ENCODE data around the gene BLVRB.
"Not testable (repeated sequence)": the region's sequence is repeated elsewhere in the genome, so short reads cannot be mapped to it uniquely, and the experiment has no call there.

Gene BLVRB

GRCh38 chr19:40446263-40446784, 19.2 kb downstream of the BLVRB start:
- DNase-seq, result no peak

GRCh38 chr19:40445780-40446262, 19.7 kb downstream of the BLVRB start:
- no peak for DNase-seq

GRCh38 chr19:40444825-40445312, 20.7 kb downstream of the BLVRB start:
- no peak for DNase-seq

DNA sequence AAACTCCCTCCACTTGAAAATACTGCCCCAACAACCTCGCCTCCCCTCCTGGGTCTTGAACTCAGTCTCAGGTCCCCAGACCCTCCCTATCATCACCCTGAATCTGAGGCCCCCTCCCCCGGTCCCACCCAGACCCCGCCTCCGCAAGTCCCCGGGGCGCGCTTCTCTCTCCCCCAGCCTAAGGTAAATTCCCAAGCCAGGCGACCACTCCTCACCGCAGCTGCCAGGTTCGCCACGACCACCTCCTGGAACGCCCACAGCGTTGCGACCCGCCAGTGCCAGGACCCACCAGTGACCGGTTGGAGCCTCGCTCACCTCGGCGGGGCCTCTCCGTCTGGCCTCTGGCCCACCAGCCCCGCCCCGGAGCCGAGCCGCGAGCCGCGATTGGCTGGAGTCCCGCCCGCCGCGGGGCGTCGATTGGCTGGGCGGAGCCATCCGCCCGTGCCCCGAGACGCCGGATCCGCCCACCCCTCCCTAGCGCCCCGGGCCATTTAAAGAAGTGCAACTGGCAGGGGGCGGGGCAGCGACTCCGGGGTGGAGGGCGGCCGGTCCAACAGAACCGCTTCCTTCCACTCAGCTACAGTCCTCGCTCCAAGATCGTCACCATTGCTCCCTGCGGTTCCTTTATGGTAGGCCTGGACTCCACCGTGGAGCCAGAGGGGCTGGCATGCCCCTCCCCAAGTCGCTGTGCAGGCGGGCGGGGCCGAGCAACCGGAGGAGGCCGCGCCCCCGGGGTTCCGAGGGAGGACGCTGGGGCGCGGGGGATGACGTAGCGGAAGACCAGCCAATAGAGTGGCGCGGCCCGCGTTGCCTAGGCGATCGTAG, 21.3 kb downstream of the BLVRB start, which contains the start of gene SERTAD3:
Gene SERTAD3, minus strand, starts transcription at position 336 of the 825 bp plus-strand sequence. CDS start 2,255 bp downstream, outside the sequence.
- DNase-seq, result peak; percentile 95

DNA sequence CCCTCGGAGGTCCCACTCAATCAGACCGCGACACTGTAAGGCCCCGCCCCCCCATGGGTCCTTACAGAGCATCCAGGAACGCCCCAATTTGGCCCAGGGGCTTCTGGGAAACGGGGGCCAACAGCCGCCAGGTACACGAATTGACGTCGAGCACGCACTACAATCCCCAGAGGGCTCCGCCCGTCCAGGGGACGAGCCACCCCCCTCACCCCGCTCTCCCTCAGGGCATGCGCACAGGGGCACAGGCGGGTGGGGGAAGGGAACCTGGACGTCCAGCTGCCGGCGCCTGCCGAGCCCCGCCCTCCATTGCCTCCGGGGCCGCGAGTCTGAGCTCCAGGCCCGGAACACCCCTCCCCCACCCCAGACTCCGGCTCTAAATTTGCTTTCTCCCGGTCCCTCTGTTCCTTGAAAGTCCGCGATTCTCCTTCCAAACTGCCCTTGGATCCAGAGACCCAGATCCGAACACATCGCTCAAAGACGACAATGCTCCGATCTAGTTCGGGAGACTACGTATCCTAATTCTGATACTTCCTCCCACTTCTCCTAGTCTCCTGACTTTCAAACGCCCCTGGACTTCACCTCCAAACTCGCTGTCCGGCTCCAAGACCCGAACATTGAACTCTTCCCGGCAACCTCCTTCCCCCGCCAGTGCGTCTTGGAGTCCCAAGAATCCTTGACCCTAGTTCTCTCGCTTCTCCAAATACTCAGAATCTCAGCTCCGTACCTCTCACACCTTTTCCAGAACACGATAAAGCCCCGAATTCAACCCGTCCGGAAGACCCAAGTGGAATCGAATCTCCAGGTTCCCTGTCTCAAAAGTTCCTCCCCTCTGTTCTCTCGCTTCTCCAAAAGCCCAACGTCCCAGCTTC, 22.2 kb downstream of the BLVRB start:
- peak; percentile 100 for DNase-seq

- no peak for DNase-seq
Observed at GRCh38 chr19:40442328-40443130, 23.0 kb downstream of the BLVRB start.

- no peak for DNase-seq
Observed at GRCh38 chr19:40441719-40442253, 23.8 kb downstream of the BLVRB start.

DNA sequence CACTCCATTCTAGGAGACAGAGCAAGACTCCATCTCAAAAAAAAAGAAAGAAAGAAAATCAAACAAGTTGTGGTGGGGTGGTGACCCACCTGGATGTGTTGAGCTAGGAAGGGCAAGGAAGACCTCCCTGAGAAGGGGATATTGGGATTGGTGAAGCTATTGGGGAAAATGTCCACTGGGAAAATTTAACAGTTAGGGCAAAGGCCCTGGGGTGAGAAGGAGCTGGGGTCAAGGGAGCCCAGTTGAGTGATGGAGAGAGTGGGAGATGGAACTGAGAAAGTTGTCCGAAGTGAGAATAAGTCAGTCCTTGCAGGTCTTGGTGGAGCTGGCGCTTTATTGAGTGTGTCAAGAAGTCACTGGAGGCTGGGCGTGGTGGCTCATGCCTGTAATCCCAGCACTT, 27.3 kb downstream of the BLVRB start:
- no peak for DNase-seq

DNA sequence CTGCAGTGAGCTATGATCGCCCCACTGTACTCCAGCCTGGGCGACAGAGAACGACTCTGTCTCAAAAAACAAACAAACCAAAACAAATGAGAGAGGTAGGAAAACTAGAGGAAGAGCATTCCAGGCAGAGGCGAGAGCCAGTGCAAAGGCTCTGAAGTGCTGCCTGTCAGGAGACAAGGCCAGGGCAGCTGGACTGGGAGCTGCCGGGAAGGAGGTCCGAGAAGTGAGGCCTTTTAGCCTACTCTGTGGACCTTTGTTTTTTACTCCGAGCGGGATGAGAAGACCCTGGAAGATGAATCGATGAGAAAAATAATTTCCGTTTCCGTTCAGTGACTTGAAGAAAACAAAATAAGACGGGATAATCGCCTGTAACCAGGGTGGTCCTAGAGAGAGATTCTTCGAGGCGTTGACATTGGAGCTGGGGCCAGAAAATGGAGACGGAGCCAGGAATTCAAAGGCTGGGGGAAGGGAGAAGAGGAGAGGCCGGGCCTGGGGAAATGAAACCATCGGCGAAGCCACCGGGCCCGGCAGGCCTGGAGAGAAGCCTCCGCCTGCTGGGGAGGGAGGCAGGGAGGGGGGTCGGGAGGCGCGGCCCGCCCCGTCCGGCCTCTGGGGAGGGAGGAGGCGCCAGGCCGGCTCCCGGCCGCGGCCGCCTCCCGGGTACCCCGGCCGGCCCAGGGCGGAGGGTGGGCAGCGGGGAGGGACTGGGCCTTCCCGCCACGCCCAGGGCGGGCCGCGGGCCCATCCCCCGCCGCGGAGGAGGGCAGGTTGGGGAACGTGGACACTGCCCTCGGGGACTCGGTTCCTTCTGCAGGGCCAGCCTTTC, 31.9 kb downstream of the BLVRB start:
- DNase-seq, result peak; percentile 81

GRCh38 chr19:40432760-40433159, 32.8 kb downstream of the BLVRB start:
- not testable (repeated sequence) for DNase-seq

GRCh38 chr19:40431698-40432097, 33.8 kb downstream of the BLVRB start:
- DNase-seq, result no peak

GRCh38 chr19:40430242-40430641, 35.3 kb downstream of the BLVRB start:
- not testable (repeated sequence) for DNase-seq

DNA sequence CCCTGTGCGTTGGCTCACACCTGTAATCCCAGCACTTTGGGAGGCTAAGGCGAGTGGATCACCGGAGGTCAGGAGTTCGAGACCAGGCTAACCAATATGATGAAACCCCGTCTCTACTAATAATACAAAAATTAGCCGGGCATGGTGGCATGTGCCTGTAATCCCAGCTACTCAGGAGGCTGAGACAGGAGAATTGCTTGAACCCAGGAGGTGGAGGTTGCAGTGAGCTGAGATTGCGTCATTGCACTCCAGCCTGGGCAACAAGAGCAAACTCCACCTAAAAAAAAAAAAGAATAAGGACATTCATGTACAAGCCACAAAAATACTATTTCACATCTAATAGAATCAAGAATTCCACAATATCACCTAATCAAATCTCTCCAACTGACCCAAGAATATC, 37.3 kb downstream of the BLVRB start:
- DNase-seq, result not testable (repeated sequence)

- peak; percentile 99 for DNase-seq
Observed at GRCh38 chr19:40425450-40426287, 39.9 kb downstream of the BLVRB start, which contains the start of gene SERTAD1. SERTAD1 (minus strand) TSS chr19:40425992; CDS start chr19:40423546, 2,446 bp downstream.

GRCh38 chr19:40424637-40425449, 40.7 kb downstream of the BLVRB start:
- DNase-seq, result peak; percentile 27

- no peak for DNase-seq
Observed at GRCh38 chr19:40423938-40424337, 41.6 kb downstream of the BLVRB start.

GRCh38 chr19:40422748-40423566, 42.6 kb downstream of the BLVRB start:
- DNase-seq, result no peak
